ENCODE measurements around the gene GPC5. TPM values are rescaled to one million over a fixed set of nuclear protein-coding genes. Genes with fewer than 3 reads are reported as not detected.
A peak's percentile ranks its signal among the peaks of the same experiment; 100 is the strongest.

The GPC5 gene
- total and polyA plus RNA-seq, 2 of the 8 experiments (the other 6 are each of a cell fraction or from before 2014, with no cell fraction given) = 0.20 to 0.39 TPM

GRCh38 chr13:91817250-91817649, 418.8 kb downstream of the GPC5 start:
- H3K4me2 ChIP-seq (ENCODE audit: insufficient read depth in 1 of 2, low read depth in 2 of 2, low read length in 2 of 2) = no peak overlapping the region

More at GRCh38 chr13:91817250-91817649, 418.8 kb downstream of the GPC5 start:
- Histone ChIP-seq H2BK20ac (ENCODE audit: low read length) (no peak overlapping the region), H3K79me2 (ENCODE audit: control insufficient read depth in 1 of 2, insufficient read depth in 2 of 2, low read length in 2 of 2) (no peaks in the 10 kb centered on the region), H3K4me3 (ENCODE audit: extremely low read depth in 1 of 4, insufficient read depth in 2 of 4, low read depth in 3 of 4, low read length in 4 of 4) (no peak overlapping the region), H2BK12ac (ENCODE audit: low read depth, low read length) (no peak overlapping the region), H2AK5ac (ENCODE audit: low read depth, low read length) (no peak overlapping the region), H3K9me3 (ENCODE audit: insufficient read depth in 2 of 2, low read depth in 1 of 2, low read length in 1 of 2) (no peaks in the 10 kb centered on the region), H2BK5ac (ENCODE audit: low read depth, low read length) (no peak overlapping the region), H2BK120ac (replicated peaks; ENCODE audit: low read depth, low read length) (no peak overlapping the region), H4K20me1 (replicated peaks in 1 of 2; ENCODE audit: control insufficient read depth in 1 of 2, insufficient read depth in 2 of 2, low read length in 2 of 2) (no peaks in the 10 kb centered on the region), H3K56ac (replicated peaks; ENCODE audit: insufficient read length, low read depth, low read length) (no peak overlapping the region), H3K27me3 (replicated peaks in 1 of 4; ENCODE audit: control insufficient read depth in 3 of 4, extremely low read depth in 1 of 4, insufficient read depth in 3 of 4, low read length in 3 of 4) (no peaks in the 10 kb centered on the region), H4K8ac (ENCODE audit: extremely low read depth, insufficient read depth, low read length) (no peak overlapping the region), H3K18ac (ENCODE audit: extremely low read depth, low read length) (no peak overlapping the region), H3K4ac (replicated peaks; ENCODE audit: insufficient read length, low read depth, low read length) (no peak overlapping the region), H3K23me2 (ENCODE audit: low read depth, low read length) (no peaks in the 10 kb centered on the region), H3K27ac (ENCODE audit: low read depth, low read length) (no peak overlapping the region), H4K91ac (replicated peaks; ENCODE audit: insufficient read length, low read length) (no peak overlapping the region), H3K14ac (ENCODE audit: insufficient read length) (no peak overlapping the region), H3K23ac (ENCODE audit: insufficient read length) (no peak overlapping the region), H3K9ac (replicated peaks in 1 of 4; ENCODE audit: extremely low read depth in 1 of 4, low read depth in 3 of 4, low read length in 3 of 4) (no peak overlapping the region), H2BK15ac (ENCODE audit: low read length) (no peak overlapping the region), H3K36me3 (ENCODE audit: control insufficient read depth in 2 of 4, insufficient read depth in 4 of 4, low read length in 3 of 4) (no peaks in the 10 kb centered on the region), H3K4me1 (replicated peaks in 1 of 4; ENCODE audit: control insufficient read depth in 3 of 4, insufficient read depth in 4 of 4, low read length in 3 of 4) (peaks cover 0 to 2% (median 0%) of the 10 kb centered on the region in 4 experiments; a peak in 2 of 7 replicates), H4K5ac (ENCODE audit: insufficient read length, low read depth, low read length) (no peak overlapping the region), H2AFZ (ENCODE audit: low read length) (no peak overlapping the region), H3K79me1 (ENCODE audit: low read depth, low read length) (no peaks in the 10 kb centered on the region)
- no peak for FAIRE-seq
- TF ChIP-seq RAD21 (IDR thresholded peaks at IDR 0.05 in 1 of 2, conservative IDR thresholded peaks at IDR 0.05 in 1 of 2; ENCODE audit: low read depth in 2 of 2, low read length in 2 of 2) (peak in 1 of 2 experiments; percentile 7; a peak in 1 of 4 replicates), JUND (IDR thresholded peaks at IDR 0.05; ENCODE audit: low read length) (no peak), USF2 (IDR thresholded peaks at IDR 0.05; ENCODE audit: low read length) (no peak), SIN3A (conservative IDR thresholded peaks at IDR 0.05 in 1 of 2, IDR thresholded peaks at IDR 0.05 in 1 of 2; ENCODE audit: low read depth in 1 of 2, low read length in 2 of 2) (no peak)
- ChIA-PET POLR2A (ENCODE audit: partially characterized antibody) (no interaction called here), CTCF (ENCODE audit: partially characterized antibody) (no interaction called here)
- WGBS, 2 experiments (ENCODE audit: extremely low coverage in 1 of 2, insufficient coverage in 1 of 2, insufficient read length in 1 of 2, insufficient replicate concordance in 2 of 2, low coverage in 1 of 2, low lambda C conversion rate in 2 of 2, missing lambda C conversion rate in 1 of 2) = 96 to 100% methylated on average over 1 to 5 of the region's 5 CpGs
- no peak for DNase-seq (ENCODE audit: low read depth in 1 of 2, low spot score in 2 of 2)

Data from H1 (cell line).